Fibroblast of villous mesenchyme (primary cell): Measurements from ENCODE around the gene AZI2. TPM values are rescaled to one million over a fixed set of nuclear protein-coding genes. Genes with fewer than 3 reads are reported as not detected.

Experiments used
- DNase-seq: peaks from one replicate; pipeline ENCODE4 v3.0.0-alpha.2; 2010; ENCODE audit warnings: low read depth
- H3K4me3 ChIP-seq: 2 replicates; pipeline ENCODE4 v1.5.1; 2011; ENCODE audit warnings: low read depth, mild to moderate bottlenecking, low read length
- total RNA-seq: library from RNA; depleted of rRNA; stranded (reverse); fragments of >200 nt; gene quantifications from 2 replicates; pipeline ENCODE4 v1.2.3, GENCODE V29; 2012
- TF ChIP-seq, protein P1 (sequence below): IDR thresholded peaks from 2 replicates; pipeline ENCODE4 v1.5.1; 2012; ENCODE audit warnings: low read depth, mild to moderate bottlenecking, low read length; ENCODE audit not compliant: insufficient read depth

Gene AZI2, protein sequence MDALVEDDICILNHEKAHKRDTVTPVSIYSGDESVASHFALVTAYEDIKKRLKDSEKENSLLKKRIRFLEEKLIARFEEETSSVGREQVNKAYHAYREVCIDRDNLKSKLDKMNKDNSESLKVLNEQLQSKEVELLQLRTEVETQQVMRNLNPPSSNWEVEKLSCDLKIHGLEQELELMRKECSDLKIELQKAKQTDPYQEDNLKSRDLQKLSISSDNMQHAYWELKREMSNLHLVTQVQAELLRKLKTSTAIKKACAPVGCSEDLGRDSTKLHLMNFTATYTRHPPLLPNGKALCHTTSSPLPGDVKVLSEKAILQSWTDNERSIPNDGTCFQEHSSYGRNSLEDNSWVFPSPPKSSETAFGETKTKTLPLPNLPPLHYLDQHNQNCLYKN
- total RNA-seq = 76.0 and 102 TPM in 2 replicates

DNA sequence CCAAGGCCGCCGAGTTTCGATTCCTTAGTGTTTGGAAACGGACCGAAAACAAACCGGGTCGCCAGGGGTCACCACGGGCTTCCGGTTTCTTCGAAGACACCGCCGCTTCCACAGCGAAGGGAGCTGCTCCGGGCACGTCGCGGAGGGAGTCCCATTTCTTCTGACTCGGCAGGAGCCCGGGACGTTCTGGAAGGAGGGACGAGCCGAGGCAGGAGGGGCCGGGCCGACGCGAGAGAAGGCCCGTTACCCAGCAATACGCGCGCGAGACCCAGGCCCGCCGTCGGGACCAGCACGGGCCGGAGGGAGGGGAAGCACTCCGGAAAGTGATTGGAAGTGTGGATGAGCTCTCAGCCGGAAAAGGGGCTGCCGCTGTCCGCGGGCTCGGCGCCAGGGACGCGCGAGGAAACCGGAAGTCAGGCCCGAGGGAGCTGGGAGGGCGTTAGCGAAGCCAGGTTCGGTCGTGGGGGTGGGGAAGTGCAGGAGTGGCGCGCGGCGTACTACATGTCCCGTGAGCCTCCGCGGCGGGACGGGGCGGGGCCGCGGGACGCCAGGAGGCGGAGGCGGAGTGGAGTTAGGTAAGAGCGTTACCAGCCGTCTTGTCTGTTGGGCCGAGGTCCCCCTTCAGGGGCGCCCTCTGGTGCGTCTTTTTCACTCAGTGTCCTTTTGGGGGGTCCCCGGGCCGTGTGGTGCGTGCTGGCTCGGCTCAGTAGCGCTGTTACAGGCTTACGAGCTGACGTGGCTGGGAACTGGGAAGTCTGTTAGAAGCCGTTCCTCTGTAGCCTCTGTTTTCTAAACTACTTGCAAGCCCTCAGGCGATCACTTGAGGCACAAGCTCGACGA lies at the start of gene AZI2, which contains the start of gene ZCWPW2:
Gene AZI2 (minus strand): TSS at position 196 of the 840 bp plus-strand sequence. CDS start 8,207 bp downstream, outside the sequence.
Gene ZCWPW2 (plus strand): TSS at position 93 of the 840 bp plus-strand sequence. CDS start 64,348 bp downstream, outside the sequence.
- DNase-seq = peak; percentile 98
- TF ChIP-seq, protein P1, sequence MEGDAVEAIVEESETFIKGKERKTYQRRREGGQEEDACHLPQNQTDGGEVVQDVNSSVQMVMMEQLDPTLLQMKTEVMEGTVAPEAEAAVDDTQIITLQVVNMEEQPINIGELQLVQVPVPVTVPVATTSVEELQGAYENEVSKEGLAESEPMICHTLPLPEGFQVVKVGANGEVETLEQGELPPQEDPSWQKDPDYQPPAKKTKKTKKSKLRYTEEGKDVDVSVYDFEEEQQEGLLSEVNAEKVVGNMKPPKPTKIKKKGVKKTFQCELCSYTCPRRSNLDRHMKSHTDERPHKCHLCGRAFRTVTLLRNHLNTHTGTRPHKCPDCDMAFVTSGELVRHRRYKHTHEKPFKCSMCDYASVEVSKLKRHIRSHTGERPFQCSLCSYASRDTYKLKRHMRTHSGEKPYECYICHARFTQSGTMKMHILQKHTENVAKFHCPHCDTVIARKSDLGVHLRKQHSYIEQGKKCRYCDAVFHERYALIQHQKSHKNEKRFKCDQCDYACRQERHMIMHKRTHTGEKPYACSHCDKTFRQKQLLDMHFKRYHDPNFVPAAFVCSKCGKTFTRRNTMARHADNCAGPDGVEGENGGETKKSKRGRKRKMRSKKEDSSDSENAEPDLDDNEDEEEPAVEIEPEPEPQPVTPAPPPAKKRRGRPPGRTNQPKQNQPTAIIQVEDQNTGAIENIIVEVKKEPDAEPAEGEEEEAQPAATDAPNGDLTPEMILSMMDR = peak; percentile 9
- peak within 1 kb of the TSS; percentile 95 for H3K4me3 ChIP-seq

DNA sequence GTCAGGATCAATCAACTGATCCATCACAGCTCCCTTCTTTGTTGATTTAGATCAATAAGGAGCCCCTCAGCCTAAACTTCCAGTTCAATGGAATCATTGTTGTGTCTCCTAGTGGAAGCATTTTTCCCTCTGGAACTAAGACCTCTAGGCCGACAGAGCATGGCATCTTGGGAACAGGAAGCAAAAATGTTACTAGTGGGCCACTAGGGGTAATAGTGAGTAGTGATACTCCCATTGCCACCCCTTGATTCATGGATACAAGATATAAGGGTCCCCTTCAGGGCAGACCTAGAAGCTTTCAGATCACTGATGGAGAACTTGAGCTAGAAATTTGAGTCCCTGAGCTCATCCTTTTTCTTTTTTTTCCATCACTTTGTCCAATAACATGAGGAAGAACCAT lies 40.4 kb upstream of the AZI2 start:
- no peak overlapping the region for H3K4me3 ChIP-seq
- TF ChIP-seq, protein P1 = no peak
- no peak for DNase-seq

DNA sequence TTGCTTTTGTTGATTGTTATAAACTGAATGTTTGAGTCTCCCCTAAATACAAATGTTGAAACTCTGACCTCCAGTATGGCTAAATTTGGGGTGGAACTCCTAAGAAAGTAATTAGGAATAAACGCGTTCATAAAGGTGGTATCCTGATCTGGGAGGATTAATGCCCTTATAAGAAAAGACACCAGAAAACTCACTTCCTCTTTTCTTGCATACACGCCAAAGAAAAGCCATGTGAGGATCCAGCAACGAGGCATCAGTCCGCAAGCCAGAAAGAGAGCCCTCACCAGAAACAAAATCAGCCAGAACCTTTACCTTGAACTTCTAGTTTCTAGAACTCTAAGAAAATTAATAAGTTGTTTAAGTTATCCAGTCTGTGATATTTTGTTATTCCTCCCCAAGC lies 37.4 kb upstream of the AZI2 start:
- TF ChIP-seq, protein P1 = no peak
- no peak overlapping the region for H3K4me3 ChIP-seq
- no peak for DNase-seq

DNA sequence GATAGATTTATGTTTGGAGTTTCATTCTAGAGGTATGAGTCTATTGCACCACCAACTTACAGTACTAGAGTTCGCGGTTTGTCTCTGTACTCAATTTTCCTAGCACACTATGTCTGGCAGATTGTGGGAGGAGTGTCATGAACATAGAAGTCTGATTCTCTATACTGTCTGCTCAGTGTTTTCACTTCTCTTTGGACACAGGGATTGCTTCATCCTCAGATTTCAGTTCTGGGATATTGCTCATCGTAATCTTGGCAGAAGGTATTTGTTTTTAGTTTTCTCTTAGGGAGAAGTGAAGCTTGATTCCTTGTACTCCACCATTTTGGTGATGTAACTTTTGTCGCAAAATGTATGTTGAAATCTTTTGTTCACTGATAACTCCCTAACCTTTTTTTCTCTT lies 27.8 kb upstream of the AZI2 start:
- H3K4me3 ChIP-seq = no peak overlapping the region
- DNase-seq = peak; percentile 88
- TF ChIP-seq, protein P1 = no peak

DNA sequence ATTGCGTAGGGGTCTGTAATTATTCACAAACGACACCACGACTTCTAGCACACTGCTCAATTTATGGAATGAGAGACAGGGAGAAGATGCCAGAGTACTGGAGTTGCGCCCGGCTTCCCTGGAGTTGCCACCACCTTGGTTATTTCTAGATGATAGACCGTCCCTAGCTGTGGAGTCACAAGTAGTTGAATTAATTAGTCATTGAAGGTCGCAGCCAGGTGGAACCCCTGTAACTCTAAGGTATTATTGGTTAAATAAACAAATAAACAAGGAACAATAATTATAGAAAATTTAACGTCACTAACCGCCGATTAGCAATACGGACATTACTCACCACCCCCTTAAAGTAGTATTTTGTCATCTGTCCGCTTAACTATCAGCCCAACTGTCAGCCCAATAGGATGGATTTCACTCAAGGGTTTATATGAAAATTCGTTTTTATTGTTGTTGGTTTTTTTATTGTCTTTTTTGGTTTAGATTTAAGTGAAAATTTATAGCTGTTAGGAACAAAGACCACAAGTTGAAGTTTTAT lies 911 bp upstream of the AZI2 start:
- TF ChIP-seq, protein P1 = no peak
- H3K4me3 ChIP-seq = peak overlapping the region; percentile 95
- DNase-seq = no peak

DNA sequence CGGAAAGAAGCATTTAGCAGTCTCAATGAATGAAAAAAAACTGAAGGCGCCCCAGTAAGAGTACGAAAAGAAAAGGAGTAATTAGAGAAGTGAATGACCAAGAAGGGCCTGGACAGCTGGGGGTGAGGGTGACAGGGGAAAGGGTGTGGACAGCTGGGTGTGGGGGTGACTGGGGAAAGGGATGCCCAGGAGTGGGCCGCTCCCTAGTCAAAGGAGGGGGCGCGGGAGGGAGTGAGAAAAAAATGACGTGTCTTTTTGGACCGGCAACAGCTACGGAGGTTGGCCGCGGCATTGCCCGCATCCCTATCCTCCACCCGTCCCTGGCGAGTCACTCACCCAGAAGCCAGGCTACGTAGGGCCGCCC lies 377 bp downstream of the AZI2 start:
- TF ChIP-seq, protein P1 = no peak
- H3K4me3 ChIP-seq = peak overlapping the region; percentile 95
- no peak for DNase-seq
